GM21447 (cell line): ENCODE data around the gene CD9.

ENCODE experiments used
- ATAC-seq: cut with Tn5 transposase; IDR thresholded peaks from one replicate; pipeline ENCODE4 v1.9.1; 2021; ENCODE audit not compliant: unreplicated experiment

Gene CD9

DNA sequence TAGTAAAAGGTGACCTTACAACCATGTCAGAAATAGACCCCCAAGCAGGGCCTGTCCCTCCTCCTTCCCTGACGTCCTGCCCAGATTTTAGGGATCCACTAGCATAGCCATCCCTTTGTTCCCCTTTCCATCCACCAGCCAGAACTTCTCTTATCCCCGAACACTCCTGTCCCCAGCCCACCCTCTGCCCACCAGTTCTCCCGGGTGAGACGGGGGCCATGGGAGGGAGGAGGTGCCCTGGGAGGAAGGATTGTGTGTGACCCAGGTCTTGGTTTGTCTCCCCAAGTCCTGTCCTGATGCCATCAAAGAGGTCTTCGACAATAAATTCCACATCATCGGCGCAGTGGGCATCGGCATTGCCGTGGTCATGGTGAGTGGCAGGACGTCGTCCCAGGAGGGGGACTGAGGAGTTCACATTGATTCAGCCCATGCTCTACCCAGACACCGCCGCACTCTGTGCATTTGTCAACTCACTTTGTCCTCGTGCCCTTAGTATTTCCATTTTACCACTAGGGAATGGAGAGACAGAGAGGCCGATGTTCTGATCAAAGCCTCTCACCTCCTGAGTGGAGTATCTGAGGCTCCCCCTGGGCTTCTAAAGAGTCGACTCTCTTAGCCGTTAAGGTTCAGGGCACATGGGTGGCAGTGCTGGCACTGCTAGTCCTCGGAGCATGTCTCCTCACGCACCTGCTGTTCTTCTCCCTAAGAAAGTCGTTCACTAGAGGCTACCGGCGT lies 35.9 kb downstream of the CD9 start:
- no peak for ATAC-seq

DNA sequence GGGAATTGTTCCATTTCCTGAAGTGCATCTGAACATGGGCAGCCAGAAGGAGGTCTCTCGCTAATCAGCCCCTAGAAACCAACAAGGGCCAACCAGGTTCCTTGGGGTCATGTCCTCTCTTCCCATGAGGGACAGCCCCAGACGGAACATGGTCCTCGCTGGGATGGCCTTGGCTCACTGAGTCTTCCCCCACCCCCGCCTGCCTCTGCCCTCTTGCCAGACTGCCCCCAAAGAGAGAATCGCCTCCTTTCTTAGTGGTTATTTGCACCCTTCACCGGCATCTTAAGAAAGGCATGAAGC lies 36.4 kb downstream of the CD9 start:
- ATAC-seq: no peak

DNA sequence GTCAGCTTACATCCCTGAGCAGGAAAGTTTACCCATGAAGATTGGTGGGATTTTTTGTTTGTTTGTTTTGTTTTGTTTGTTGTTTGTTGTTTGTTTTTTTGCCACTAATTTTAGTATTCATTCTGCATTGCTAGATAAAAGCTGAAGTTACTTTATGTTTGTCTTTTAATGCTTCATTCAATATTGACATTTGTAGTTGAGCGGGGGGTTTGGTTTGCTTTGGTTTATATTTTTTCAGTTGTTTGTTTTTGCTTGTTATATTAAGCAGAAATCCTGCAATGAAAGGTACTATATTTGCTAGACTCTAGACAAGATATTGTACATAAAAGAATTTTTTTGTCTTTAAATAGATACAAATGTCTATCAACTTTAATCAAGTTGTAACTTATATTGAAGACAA lies 37.6 kb downstream of the CD9 start:
- no peak for ATAC-seq

DNA sequence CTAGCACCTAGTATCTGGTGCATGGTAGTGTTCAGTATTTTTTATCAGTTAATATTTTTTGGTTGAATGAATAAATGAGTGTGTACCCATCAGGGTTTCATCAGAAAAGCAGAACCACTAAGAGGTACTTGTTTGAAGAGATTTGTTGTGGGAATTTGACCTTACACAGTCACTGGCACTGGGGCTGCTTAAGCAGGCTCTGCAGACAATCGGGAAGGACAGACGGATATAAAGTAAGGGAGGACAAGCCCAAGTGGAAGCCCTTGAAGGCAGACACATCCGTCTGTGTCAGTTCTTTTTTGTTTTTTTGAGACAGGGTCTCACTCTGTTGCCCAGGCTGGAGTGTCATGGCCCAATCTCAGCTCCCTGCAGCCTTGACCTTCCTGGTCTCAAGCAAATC lies 38.7 kb downstream of the CD9 start:
- no peak for ATAC-seq

DNA sequence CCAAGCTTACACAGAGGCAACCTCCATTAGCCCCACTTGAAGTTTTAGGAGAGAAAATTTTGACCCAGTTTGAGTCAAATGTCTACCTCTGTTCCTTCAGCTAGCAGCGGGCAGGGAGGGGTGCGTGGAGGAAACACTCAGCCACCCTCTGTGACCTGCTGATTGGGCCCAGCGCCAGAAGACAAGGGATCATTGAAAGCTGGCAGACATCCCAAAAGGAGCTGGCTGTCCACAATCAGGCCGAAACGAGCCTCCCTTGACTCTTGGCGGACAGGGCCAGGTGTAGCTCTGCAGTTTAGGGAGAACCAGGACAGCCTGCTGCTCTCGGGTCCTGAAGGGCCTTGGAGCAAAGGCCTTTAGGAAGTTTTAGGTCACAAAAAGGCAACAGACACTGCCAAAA lies 41.3 kb downstream of the CD9 start:
- no peak for ATAC-seq

DNA sequence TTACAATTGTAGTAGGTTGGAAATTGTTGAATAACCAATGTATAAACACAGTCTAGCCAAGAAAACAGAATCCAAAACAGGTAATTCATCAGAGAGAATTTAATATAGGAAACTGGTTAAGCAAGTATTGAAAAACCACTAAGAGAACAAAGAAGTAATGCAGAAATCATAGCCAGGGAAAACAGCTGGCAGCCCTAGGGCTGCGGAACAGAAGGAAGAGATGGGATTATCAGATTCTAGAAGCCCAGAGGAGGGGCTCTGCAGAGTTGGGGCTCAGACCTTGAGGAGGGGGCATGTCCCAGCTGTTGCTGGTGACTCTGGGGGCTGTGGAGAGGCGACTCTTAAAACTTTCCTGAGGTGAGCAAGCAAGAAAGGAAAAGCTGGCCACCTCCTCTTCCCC lies 49.4 kb downstream of the CD9 start:
- no peak for ATAC-seq

DNA sequence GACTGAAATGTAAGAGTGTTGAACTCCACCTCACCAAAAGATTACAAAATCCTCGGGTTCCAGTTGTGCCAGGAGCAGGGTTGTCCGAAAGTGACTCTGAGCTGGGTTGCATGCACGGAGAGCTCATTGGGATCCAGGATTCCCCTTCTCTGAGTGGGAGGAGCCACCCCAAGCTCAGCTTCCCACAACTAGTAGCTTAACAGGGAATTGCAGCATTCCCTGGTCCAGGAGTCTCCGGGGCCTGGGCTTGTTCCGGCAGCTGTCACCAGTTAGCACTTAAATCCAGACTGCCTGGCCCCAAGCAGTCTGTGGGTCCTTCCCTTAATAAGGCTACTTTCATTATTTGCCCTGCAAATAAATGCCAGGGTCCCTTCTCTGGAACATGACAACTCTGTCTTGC lies 50.1 kb downstream of the CD9 start:
- ATAC-seq: no peak

DNA sequence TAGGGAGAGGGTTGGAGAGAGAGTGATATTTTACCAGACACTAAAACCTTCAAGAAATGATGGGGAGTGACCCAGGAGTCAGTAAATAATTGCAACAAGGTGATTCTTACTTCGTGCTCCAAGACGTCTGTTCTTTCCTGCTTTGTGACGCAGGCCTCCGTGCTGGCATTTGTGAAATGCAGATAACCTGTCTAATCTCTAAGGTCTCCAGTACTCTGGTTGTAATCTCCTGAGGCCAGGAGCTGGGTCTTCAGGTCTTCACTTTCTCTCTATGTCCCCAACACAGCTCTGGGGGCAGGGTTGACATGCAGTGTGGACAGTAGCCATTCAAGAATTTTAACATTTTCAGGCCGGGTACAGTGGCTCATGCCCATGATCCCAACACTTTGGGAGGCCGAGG lies 53.1 kb downstream of the CD9 start:
- no peak for ATAC-seq

DNA sequence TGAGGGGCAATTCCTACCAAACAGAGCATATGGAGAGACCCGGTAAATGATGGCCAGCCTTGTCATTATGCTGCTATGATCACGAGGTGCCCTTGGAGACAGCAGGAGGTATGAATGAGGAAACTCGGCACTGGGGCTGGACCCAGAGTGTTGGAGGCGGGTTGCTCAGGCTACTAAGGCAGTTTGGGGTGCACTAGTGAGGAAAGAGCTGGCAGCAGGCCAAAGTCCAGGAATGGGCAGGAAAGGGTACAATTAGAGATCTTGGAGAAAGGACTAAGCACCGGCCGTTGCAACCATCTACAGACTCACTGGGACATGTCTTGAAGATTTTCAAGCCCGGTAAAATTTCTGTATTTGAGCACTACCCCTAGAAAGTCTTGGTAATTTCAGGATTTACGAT lies 54.3 kb downstream of the CD9 start:
- no peak for ATAC-seq

DNA sequence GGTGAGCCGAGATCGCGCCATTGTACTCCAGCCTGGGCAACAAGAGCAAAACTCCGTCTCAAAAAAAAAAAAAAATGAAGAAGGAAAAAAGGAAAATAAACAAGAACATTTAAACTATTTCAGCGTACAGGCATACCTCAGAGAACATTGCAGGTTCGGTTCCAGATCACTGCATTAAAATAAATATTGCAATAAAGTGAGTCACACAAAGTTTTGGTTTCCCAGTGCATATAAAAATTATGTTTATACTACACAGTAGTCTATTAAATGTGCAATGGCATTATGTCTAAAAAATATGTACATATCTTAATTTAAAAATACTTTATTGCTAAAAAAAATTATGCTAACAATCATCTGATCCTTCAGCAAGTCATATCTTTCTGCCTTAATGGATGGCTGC lies 56.8 kb downstream of the CD9 start:
- no peak for ATAC-seq

DNA sequence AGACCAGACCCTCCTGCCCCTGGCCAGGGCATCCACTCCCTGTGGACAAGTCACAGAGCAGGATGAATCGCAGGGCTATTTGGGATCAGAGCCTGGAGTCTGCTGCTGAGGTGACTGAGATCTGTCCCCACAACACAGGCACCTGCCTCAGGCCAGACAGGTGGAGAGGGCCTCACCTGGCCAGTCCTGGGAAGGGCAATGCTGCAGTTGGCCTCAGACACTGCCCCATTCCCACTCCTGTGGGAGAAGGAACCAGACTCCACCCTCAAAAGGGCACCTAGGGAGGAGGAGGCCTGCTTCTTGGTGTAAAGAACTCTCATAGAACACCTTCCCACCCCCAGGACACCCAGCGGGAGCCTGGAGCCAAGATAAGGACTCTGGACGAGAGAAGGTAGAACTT lies 62.0 kb downstream of the CD9 start:
- ATAC-seq: no peak

DNA sequence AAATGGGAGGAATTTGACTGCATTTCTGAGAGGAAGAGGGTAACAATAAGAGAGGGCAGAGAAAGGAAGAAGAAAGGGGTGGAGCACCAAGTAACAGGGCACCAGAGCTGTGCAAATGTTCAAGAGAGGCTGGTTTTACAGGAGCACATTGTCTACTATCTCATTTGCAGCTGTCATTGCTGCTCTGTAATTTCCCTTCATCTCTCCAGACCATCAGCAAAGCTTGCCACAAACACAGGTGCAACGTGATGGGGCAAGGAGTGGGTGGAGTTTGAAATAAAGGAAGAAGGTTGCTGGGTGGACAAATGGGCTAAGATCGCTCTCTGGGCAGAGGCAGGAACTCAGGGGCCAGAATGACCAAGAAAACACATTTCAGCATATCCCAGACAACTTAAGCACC lies 62.4 kb downstream of the CD9 start:
- no peak for ATAC-seq

DNA sequence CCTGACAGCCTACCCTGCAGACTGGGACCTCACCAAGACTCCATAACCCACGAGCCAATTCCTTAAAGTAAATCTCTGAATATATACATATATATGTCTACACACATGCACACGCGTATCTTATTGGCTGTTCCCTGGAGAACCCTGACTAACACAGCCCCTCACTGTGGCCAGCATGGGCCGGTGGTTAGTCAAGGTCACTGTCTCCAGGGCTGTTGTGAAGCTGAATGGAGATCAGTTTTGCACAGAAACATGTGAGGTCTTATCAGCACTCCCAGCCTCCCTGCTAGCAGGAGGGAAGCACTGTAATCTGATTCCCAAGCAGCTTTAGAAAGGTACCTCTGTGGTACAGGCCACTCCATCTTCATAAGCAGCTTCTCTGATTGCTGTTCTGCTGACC lies 63.7 kb downstream of the CD9 start:
- ATAC-seq: no peak

DNA sequence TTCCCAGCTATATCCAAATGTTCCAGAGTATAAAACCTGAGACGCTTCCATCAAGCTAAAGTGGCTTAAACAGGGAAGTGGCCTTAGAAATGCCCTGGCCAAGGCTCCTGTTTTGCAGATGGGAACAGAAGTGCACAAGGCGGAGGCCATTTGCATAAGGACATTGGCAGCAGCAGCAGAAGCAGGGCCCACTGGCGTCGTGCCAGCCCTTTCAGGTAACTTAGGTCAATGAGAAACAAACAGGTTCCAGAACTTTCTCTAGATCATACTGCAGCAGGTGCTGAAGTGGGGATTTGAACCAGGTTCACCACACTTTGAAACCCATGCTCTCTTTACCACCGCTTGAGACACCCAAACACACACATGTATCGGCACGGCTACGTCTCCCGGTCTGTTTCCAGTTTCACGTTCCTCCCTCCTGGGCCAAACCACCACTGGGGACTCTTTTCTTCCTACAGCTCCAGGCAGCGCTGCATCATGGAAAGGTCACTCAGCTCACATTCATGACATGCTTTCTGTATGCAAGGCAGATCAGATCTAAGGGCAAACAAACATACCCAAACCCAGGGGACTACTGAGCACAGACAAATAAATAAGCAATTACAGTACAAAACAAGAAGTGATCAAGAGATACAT lies 64.3 kb downstream of the CD9 start:
- ATAC-seq: no peak

DNA sequence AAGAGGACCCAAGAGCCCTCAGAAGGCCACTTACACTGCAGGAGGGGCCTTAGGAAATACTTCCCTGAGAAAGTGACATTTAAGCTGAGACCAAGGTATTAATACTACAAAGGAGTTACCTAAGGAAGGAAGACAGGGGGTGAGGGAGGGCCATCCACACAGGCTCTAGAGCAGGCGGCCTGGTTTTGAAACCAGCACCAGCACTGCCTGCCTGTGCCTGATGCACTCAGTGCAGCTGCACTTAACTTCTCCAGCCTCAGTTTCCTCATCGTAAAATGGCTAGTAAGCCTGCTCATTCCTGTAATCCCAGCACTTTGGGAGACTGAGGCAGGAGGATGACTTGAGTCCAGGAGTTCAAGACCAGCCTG lies 64.8 kb downstream of the CD9 start:
- ATAC-seq: no peak

DNA sequence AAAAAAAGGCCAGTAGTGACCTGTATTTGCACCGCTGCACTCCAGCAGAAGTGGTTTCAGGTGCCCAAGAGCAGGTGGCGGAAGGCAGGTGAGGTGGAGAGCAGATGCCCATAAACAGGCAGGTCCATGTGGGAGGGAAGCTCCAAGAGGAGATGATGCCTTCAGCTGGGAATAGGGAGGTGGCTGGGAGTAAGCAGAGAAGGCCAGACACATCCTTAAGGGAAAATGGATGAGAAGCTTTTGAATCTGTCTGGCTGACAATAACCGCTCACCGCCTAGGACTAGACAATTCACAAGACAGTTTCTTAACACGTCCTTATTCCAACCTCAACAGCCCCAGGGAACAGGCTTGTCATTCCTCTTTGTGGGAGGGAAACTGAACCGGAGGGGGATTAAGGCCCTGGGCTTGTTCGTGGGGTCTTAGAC lies 66.4 kb downstream of the CD9 start:
- no peak for ATAC-seq

DNA sequence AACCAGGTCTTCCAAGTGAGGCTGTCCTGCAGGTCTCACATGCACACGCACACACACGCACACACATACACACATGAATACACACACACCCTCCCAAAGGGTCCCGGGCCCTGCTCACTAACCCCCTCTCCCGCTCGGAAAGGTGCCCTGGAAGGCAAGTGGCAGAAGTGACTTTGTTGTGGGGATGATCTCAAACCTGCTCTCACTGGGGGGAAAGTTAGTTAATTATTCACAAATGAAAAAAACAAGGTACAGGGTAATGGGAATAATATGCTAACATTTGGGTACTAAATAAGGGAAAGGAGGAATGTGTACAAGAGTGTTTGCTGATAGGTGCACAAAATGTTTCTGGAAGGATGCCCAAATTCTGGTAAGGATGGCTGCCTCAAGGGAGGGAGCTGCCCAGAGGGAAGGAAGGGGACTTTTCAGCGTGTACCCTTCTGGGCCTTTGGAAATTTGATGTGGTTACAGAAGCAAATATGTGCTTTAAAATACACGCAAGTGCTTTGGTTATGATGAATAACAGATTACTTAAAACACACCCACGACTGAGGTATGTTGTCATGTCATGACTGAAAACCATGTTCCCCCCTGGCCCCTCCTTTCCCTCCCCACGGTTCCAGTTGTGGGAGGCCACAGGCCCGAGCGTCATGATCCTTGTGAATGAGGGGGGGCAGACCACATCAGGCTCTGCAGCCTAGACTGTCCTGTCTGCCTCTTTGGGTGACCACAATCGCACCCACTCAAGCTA lies 66.9 kb downstream of the CD9 start:
- no peak for ATAC-seq

DNA sequence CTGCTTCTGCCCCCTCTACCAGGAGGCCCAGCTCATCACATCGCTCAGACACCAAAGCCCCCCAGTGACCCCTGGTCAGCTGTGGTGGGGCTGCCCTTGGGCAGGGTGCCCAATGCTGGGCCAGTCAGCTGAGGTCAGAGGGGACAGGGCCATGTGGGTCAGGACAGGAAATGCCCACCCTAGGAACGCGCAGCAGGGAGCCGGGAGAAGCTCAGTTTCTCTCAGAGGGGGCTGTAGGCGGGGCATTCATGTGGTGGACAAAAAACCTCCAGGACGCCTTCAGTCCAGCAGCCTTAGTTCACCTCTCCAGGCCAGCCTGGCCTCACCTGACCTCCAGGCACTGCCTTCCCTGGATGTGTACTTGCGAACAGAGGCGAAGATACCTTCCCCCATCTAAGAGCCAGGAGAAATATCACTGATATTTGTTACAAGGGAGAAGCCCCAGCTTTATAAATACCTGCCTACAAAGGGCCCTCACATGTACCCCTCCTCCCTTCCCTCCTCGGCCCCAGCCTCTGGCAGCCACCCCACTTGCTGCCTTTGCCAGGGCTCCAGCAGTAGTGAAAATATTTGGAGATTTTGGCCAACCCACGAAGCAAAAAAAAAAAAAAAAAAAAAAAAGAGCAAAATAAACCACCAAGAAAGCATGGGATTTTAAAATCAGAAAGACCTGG lies 68.4 kb downstream of the CD9 start:
- ATAC-seq: no peak

DNA sequence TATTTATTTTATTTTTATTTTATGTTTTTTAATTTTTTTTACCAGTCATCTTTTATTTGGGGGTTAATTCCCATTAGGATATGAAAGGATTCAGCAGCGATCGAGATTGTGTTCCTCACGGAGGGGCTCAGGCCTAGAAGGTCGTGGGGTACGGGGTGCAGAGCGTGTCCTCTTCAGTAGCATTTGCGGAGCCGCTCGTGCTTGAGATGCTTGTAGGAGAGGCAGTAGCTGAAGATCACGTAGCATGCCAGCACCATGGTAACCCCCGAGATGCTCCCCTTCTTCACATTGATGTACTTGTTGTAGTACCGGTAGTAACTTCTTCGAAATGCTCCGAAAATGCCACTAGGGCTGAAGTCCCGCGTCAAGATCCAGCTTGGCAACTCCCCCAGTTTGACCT lies 69.8 kb downstream of the CD9 start:
- ATAC-seq: no peak

DNA sequence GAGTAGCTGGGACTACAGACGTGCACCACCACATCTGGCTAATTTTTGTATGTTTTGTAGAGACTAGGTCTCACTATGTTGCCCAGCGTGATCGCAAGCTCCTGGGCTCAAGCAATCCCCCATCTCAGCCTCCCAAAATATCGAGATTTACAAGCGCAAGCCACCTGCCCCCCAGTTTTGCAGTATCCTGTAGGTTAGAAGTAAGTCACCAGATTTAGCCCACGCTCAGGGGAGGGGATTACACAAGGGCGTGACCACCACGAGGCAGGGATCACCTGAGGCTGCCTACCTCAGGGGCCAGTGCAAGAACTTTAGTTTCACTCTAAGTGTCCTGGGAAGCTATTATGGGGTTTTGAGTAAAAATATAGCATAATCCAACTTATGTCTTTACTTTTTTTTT lies 71.1 kb downstream of the CD9 start:
- ATAC-seq: no peak

DNA sequence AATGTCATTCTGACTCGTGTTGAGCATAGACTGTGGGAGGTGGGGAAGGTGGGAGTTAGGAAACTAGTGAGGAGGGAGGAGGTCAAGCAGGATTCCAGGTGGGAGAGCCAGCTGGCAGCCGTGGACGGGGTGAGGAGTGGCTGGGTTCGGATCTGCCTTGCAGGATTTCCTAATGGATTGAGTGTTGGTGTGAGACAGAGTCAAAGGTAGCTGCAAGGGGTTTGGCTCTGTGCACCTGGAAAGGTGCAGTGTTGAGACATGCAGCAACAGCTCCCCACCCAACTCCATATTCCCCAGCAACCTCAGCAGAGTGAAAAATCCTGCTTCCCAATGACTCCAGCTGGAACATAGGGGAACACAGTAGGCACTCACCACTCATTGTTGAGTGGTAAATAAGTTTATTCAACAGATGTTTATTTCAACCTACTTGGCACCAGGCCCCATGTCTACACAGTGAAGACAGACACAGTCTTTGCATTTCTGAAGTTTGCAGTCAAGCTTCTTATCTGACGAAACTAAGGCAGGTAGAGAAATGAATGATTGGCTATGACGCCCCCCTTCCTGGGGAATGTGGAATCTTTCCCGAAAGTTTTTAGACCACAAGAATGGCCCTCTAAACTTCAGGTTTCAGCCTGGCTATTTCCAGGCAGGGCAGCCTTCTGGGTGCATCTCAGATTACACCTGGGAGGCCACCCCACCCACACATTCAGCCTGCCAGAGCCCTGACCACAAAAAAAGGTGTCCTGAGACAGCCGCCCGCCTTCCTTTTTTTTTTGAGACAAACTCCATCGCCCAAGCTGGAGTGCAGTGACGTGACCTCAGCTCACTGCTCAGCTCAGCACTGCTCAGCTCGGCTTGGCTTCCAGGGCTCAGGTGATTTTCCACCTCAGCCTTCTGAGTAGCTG lies 72.4 kb downstream of the CD9 start:
- ATAC-seq: no peak
